Erythroblast (primary cell): Measurements from ENCODE around the gene PTH2.

Experiments
- GATA1 ChIP-seq: IDR thresholded peaks from 2 replicates; pipeline ENCODE4 v1.6.1; 2011; ENCODE audit warnings: low read depth, mild to moderate bottlenecking, control low read depth, low read length, moderate library complexity
- POLR2A ChIP-seq: IDR thresholded peaks from 2 replicates; pipeline ENCODE4 v1.6.1; 2011; ENCODE audit warnings: mild to moderate bottlenecking, low read length

DNA sequence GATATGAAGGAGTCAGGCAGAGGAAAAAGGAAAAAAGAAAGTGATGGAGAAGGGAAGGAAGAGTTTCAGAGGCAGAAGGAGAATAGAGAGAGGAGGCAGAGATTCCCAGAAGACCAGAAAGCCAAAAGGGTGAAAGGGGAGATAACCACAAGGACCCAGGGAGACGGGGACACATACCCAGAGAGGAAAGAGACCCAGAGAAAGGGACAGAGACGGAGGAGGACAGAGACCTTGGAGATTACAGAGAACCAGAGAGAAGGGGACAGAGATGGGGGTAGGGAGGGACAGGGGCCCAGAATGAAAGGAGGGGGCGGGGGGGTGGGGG, 1.4 kb downstream of the PTH2 start:
- TF ChIP-seq POLR2A: no peak
- no peak for TF ChIP-seq GATA1
